Medulla oblongata (tissue), 1 donor: ENCODE measurements around the gene HLA-E.
"Not testable (repeated sequence)": the region's sequence is repeated elsewhere in the genome, so short reads cannot be mapped to it uniquely, and the experiment has no call there.

Source experiments
- DNase-seq: peaks from one replicate; pipeline ENCODE4 v3.0.0-alpha.2; 2015; ENCODE audit errors: extremely low spot score

The HLA-E gene

GRCh38 chr6:30489081-30490025 lies at the start of gene HLA-E:
Gene HLA-E, plus strand, starts transcription at chr6:30489509. Its CDS starts 23 bp downstream, at chr6:30489532.
- DNase-seq, result peak; percentile 100

GRCh38 chr6:30441171-30441570 lies 48.1 kb upstream of the HLA-E start:
- no peak for DNase-seq

GRCh38 chr6:30443657-30444450 lies 45.5 kb upstream of the HLA-E start:
- no peak for DNase-seq

- DNase-seq, result no peak
These were observed 44.9 kb upstream of the HLA-E start for GRCh38 chr6:30444451-30444742.

DNA sequence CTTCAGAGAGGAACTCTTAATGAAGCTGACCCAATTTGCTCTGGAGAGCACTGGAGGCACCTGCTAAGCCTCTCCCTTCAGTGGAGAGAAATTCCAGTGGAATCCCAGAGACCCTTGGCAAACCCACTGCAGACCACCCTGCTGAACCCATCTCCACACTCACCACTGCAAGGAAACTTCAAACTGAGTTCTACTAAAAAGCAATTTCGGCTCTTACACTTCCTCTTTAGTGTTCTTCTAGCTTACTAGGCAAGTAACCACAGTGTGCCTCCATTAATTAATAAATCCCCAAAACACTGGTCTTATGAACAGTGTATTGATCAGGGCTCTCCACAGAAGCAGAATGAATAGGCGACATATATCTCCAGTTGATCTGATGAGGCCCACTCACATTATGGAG lies 43.0 kb upstream of the HLA-E start:
- DNase-seq, result no peak

- DNase-seq, result no peak
These were observed 42.1 kb upstream of the HLA-E start for GRCh38 chr6:30447237-30447636.

GRCh38 chr6:30450548-30450908 lies 38.8 kb upstream of the HLA-E start:
- DNase-seq, result no peak

DNA sequence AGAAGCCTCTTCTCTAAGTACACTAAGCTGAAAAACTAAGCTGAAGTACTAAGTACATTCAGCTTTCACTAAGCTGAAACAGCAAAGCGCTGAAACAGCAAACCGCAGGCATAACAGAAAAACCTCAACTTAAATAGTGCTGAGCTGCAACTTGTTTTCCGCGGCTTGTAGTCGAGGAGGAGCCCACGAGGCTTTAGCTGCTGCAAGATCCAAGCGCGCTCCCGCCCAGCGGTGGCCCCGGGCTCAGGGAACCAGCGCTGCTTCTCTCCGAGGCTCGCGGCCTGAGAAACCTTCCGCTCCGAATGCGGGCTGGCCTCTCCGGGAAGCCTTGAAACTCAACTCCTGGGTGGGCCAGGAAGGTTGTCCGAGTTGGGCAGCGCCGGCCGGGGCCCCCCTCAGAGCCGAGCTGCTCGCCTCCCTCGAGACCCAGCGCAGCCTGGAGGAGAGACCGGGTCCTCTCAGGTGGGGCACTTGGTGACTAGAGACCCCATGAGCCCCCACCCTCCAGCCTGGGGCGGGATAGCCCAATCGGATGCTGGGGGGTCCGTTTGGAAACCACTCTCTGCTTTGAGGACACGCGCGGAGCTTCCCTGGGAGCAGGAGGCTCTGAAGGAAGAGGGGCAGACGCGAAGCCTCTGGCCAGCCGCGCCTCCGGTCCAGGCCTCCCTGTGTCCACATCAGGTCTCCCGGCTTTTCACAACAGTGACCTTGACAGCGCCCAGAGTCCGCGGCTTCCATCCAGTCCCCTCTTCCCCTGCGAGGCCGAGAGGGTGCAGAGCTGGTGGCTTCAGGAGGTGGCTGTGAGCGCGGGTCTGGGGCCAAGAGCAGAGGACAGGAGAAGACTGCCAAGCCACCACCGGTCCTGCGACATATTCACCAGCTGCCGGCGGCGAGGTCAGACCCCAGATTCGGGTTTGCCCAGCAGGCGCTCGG lies 38.1 kb upstream of the HLA-E start:
- DNase-seq, result peak; percentile 80

GRCh38 chr6:30452736-30453507 lies 36.4 kb upstream of the HLA-E start:
- no peak for DNase-seq

- DNase-seq, result peak; percentile 84
These were observed 35.7 kb upstream of the HLA-E start for GRCh38 chr6:30453508-30454116.

- no peak for DNase-seq
These were observed 30.2 kb upstream of the HLA-E start for GRCh38 chr6:30459145-30459544.

- DNase-seq, result no peak
These were observed 28.3 kb upstream of the HLA-E start for GRCh38 chr6:30461055-30461454.

- DNase-seq, result no peak
These were observed 26.8 kb upstream of the HLA-E start for GRCh38 chr6:30462482-30462881.

DNA sequence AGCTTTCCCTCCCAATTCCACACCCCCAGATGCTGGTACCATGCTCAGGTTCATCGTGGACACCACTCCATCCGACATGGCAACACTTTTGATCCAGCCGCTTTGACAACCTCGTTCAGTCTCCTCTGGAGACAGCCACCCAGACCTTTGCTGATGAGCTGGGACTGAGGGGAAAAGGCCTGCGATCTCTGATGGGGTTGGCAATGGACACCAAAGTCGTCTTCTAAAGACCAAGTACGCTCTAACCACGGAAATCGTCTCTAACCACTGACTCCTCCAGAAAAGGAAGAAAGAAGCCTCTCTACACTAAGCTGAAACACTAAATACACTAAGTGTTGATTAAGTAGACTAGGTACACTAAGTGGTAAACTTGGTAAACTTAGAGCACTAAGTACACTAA lies 26.1 kb upstream of the HLA-E start:
- no peak for DNase-seq

DNA sequence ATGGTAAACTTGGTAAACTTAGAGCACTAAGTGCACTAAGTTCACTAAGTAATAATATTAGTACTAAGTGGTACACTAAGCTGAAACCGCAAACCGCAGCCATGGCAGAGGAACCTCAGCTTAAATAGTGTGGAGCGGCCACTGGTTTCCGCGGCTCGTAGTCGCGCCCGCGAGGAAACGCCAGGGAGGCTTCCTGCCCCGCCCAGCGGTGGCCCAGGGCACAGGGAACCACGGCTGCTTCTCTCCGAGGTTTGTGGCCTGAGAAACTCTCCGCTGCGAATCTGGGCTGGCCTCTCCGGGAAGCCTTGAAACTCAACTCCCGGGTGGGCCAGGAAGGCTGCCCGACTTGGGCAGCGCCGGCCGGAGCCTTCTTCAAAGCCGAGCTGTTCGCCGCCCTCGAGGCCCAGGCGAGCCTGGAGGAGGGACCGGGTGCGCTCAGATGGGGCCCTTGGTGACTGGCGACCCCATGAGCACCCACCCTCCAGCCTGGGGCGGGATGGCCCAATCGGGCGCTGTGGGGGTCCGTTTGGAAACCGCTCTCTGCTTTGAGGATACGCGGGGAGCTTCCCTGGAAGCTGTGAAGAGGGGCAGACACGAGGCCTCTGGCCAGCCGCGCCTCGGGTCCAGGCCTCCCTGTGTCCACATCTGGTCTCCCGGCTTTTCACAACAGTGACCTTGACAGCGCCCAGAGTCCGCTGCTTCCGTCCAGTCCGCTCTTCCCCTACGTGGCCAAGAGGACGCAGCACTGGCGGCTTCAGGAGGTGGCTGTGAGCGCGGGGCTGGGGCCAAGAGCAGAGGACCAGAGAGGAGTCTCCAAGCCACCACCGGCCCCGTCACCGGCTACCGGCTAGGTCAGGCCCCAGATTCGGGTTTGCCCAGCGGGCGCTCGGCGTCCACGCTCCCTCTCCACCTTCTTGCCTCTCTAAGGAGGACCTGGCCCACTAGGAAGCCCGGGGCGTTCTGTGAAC lies 25.4 kb upstream of the HLA-E start:
- no peak for DNase-seq

DNA sequence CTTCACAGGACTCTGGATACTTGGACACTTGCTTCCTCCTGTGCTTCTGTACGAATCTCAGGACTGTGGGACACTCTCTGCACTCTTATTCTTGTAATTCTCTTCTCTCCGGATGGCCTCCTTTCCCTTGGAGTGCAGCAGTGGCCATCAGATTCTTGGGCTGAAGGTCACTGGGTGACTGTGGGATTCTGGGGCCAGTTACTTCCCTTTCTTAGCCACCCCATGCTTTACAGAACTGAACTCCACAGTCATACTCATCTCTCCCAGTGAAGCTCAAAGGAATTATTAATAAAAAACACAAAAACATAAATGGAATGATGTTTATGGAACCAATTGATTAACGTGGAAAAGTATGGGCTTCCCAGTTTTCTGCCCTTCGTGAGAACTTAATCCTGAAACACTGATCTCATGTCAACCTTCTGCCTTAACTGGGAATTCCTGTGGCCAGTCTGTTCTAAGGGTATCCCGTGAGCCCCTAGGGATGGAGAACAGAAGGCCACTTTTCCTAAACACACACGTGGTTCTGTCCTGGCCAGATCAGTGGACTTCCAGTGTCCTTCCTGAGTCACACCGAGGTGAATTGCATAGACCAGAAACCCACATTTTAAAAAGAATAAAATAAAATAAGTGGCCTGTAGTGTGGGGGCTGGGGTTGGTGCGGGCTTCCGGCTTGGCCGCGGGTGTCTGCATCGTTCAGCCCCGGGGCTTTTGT lies 23.6 kb upstream of the HLA-E start:
- no peak for DNase-seq

GRCh38 chr6:30470968-30471367 lies 18.3 kb upstream of the HLA-E start:
- DNase-seq, result no peak

DNA sequence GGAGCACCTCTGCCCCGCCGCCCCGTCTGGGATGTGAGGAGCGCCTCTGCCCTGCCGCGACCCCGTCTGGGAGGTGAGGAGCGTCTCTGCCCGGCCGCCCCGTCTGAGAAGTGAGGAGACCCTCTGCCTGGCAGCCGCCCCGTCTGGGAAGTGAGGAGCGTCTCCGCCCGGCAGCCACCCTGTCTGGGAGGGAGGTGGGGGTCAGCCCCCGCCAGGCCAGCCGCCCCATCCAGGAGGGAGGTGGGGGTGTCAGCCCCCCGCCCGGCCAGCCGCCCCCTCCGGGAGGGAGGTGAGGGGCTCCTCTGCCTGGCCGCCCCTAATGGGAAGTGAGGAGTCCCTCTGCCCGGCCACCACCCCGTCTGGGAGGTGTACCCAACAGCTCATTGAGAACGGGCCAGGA lies 14.2 kb upstream of the HLA-E start:
- DNase-seq, result not testable (repeated sequence)
